ENCODE results near the gene RAC3. TPM values are rescaled to one million over a fixed set of nuclear protein-coding genes. Genes with fewer than 3 reads are reported as not detected.
A peak's percentile ranks its signal among the peaks of the same experiment; 100 is the strongest.

Gene RAC3
- total and polyA plus RNA-seq, 9 of the 15 experiments (the other 6 are each of a cell fraction or from before 2014, with no cell fraction given): 0.23 to 292 (median 118) TPM

- peaks cover 3% of the 10 kb centered on the region for H3K9me1 ChIP-seq (ENCODE audit: control insufficient read depth, insufficient read depth, low read length)
- peak overlapping the region in 1 of 2 experiments; percentile 56; a peak in 1 of 4 replicates for H3K9ac ChIP-seq (ENCODE audit: insufficient read depth in 1 of 2, low read depth in 2 of 2, low read length in 2 of 2)
- no peak overlapping the region for H3K4me2 ChIP-seq (ENCODE audit: insufficient read depth, low read length)
- no TSS peak for BruUV-seq (replicated peaks)
- 88% methylated on average over 28 of the region's 39 CpGs for whole genome bisulfite sequencing (ENCODE audit: insufficient coverage, low coverage, missing lambda C conversion rate)
- peaks cover 10% of the 10 kb centered on the region; the same call in 1 of the 3 replicates for H3K36me3 ChIP-seq (ENCODE audit: control insufficient read depth, insufficient read depth, low read length)
- TF ChIP-seq ZFP1 (CRISPR knock-in tag; IDR thresholded peaks at IDR 0.05): no peak
- no peak for TF ChIP-seq ATF7 (IDR thresholded peaks at IDR 0.05)
- TF ChIP-seq NFXL1 (CRISPR knock-in tag; IDR thresholded peaks at IDR 0.05): no peak
- no peak for TF ChIP-seq TAL1 (IDR thresholded peaks at IDR 0.05)
- no peak for TF ChIP-seq GATAD2A (IDR thresholded peaks at IDR 0.05)
- TF ChIP-seq XRCC3 (IDR thresholded peaks at IDR 0.05): no peak
- TF ChIP-seq ZNF146 (CRISPR knock-in tag; IDR thresholded peaks at IDR 0.05; ENCODE audit: unreplicated experiment): no peak
- TF ChIP-seq E2F4 (CRISPR knock-in tag; IDR thresholded peaks at IDR 0.05; ENCODE audit: low read depth): no peak
- TF ChIP-seq PCBP2 (IDR thresholded peaks at IDR 0.05; ENCODE audit: low read depth, low read length, poor library complexity, severe bottlenecking): no peak
- TF ChIP-seq POLR2G (IDR thresholded peaks at IDR 0.05; ENCODE audit: low read depth, low read length): no peak
- no peak for TF ChIP-seq POLR2H (tag; IDR thresholded peaks at IDR 0.05; ENCODE audit: low read depth)
- TF ChIP-seq RFX7 (CRISPR knock-in tag; IDR thresholded peaks at IDR 0.05): no peak
- no peak for TF ChIP-seq ZC3H11A (IDR thresholded peaks at IDR 0.05; ENCODE audit: low read depth, low read length)
- H3K4me1 ChIP-seq (replicated peaks in 1 of 2; ENCODE audit: control insufficient read depth in 2 of 2, insufficient read depth in 2 of 2, low read length in 2 of 2): peaks cover 0 to 64% of the 10 kb centered on the region in 2 experiments; a peak in 2 of 5 replicates
- no peaks in the 10 kb centered on the region for H3K9me3 ChIP-seq (replicated peaks; ENCODE audit: control insufficient read depth, insufficient read depth, low read depth, low read length)
- ChIA-PET POLR2A (no interaction called here), CTCF (ENCODE audit: low intra/inter-chr PET ratio) (no interaction called here)
- no peaks in the 10 kb centered on the region for H4K20me1 ChIP-seq (replicated peaks; ENCODE audit: control insufficient read depth, insufficient read depth, low read length)
- no peaks in the 10 kb centered on the region for H3K27me3 ChIP-seq (ENCODE audit: control insufficient read depth in 2 of 2, insufficient read depth in 2 of 2, low read length in 2 of 2)
- H3K79me2 ChIP-seq (ENCODE audit: control insufficient read depth, insufficient read depth, low read length): no peaks in the 10 kb centered on the region
- H2AFZ ChIP-seq (ENCODE audit: low read depth, low read length): no peak overlapping the region
- no peak for ATAC-seq
- in situ Hi-C loops (cut with MboI) (no loop called here), intact Hi-C loops (cut with micrococcal nuclease) (no loop called here)
- DNase-seq (ENCODE audit: extremely low read depth in 1 of 4, low spot score in 3 of 4): no peak
- no peak overlapping the region for H3K27ac ChIP-seq (ENCODE audit: extremely low read depth, low read depth, low read length)
- FAIRE-seq: no peak
- no peak overlapping the region for H3K4me3 ChIP-seq
Measured at GRCh38 chr17:81994593-81995462, 36.6 kb upstream of the RAC3 start.

Data from K562 (cell line).